Esophagus muscularis mucosa (tissue), 4 donors: ENCODE data around the gene NGEF.

ENCODE experiments used
- EP300 ChIP-seq: sonication (generic); formaldehyde crosslinking; IDR thresholded peaks from one replicate; pipeline ENCODE4 v1.6.1; 2017; ENCODE audit warnings: antibody characterized with exemption
- POLR2A ChIP-seq: fragments of 450-650 bp; IDR thresholded peaks from one replicate; pipeline ENCODE4 v1.6.1; 2017; ENCODE audit warnings: antibody characterized with exemption, moderate library complexity, mild to moderate bottlenecking, low read depth
- POLR2AphosphoS5 ChIP-seq, 2 donors: sonication (generic); formaldehyde crosslinking; IDR thresholded peaks; one replicate each; pipeline ENCODE4 v1.6.1; 2017; ENCODE audit warnings: antibody characterized with exemption in 2 of 2
- TF ChIP-seq, protein P1 (sequence below), 3 experiments: fragments of 200-600 bp in 2 of 3; fragments of 450-650 bp in 1 of 3; sonication (generic) in 2 of 3; IDR thresholded peaks; one replicate each; pipeline ENCODE4 v1.5.1; 2017 to 2019; ENCODE audit warnings: antibody characterized with exemption in 3 of 3, mild to moderate bottlenecking in 2 of 3, moderate library complexity in 1 of 3

GRCh38 chr2:233035426-233036161, 22.5 kb upstream of the NGEF start:
- TF ChIP-seq POLR2A (no peak), POLR2AphosphoS5 (IDR thresholded peaks at IDR 0.05) (no peak), EP300 (no peak)
- TF ChIP-seq, protein P1, sequence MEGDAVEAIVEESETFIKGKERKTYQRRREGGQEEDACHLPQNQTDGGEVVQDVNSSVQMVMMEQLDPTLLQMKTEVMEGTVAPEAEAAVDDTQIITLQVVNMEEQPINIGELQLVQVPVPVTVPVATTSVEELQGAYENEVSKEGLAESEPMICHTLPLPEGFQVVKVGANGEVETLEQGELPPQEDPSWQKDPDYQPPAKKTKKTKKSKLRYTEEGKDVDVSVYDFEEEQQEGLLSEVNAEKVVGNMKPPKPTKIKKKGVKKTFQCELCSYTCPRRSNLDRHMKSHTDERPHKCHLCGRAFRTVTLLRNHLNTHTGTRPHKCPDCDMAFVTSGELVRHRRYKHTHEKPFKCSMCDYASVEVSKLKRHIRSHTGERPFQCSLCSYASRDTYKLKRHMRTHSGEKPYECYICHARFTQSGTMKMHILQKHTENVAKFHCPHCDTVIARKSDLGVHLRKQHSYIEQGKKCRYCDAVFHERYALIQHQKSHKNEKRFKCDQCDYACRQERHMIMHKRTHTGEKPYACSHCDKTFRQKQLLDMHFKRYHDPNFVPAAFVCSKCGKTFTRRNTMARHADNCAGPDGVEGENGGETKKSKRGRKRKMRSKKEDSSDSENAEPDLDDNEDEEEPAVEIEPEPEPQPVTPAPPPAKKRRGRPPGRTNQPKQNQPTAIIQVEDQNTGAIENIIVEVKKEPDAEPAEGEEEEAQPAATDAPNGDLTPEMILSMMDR (IDR thresholded peaks at IDR 0.05): no peak
